Neural progenitor cell (in vitro differentiated cells): ENCODE measurements around the gene SRSF1. TPM values are rescaled to one million over a fixed set of nuclear protein-coding genes. Genes with fewer than 3 reads are reported as not detected.
A peak's percentile ranks its signal among the peaks of the same experiment; 100 is the strongest.

Experiments
- DNase-seq: peaks from one replicate; pipeline ENCODE4 v3.0.0-alpha.2; 2016; ENCODE audit warnings: low spot score
- H2AFZ ChIP-seq: fragments of 200-600 bp; sonication (generic); replicated peaks from 2 replicates; pipeline ENCODE4 v1.6.1; 2016; ENCODE audit warnings: antibody characterized with exemption
- H3F3A ChIP-seq: fragments of 200-600 bp; sonication (generic); 2 replicates; pipeline ENCODE4 v1.6.1; 2016; ENCODE audit warnings: antibody characterized with exemption, low read depth
- H3K27ac ChIP-seq: fragments of 200-600 bp; sonication (generic); 2 replicates; pipeline ENCODE4 v1.5.1; 2016; ENCODE audit warnings: mild to moderate bottlenecking
- H3K27me3 ChIP-seq: fragments of 200-600 bp; sonication (generic); 2 replicates; pipeline ENCODE4 v1.6.1; 2016; ENCODE audit warnings: mild to moderate bottlenecking, moderate library complexity
- H3K36me3 ChIP-seq: fragments of 200-600 bp; sonication (generic); 2 replicates; pipeline ENCODE4 v1.5.1; 2016
- H3K4me1 ChIP-seq: fragments of 200-600 bp; sonication (generic); 2 replicates; pipeline ENCODE4 v1.6.1; 2016; ENCODE audit warnings: mixed run types
- H3K4me2 ChIP-seq: fragments of 200-600 bp; sonication (generic); 2 replicates; pipeline ENCODE4 v1.6.1; 2016
- H3K4me3 ChIP-seq: fragments of 200-600 bp; sonication (generic); 2 replicates; pipeline ENCODE4 v1.5.1; 2016
- H3K79me2 ChIP-seq: fragments of 200-600 bp; sonication (generic); 2 replicates; pipeline ENCODE4 v1.6.1; 2016; ENCODE audit warnings: low read depth
- H3K9ac ChIP-seq: fragments of 200-600 bp; sonication (generic); 2 replicates; pipeline ENCODE4 v1.6.1; 2016
- H3K9me3 ChIP-seq: fragments of 200-600 bp; sonication (generic); 2 replicates; pipeline ENCODE4 v1.5.1; 2016; ENCODE audit warnings: low read depth
- H4K20me1 ChIP-seq: fragments of 200-600 bp; sonication (generic); 2 replicates; pipeline ENCODE4 v1.6.1; 2016; ENCODE audit warnings: low read depth
- H3K27ac Mint-ChIP-seq: 3 replicates; pipeline ENCODE4 v1.8.0; 2021; ENCODE audit warnings: mixed read lengths
- H3K27me3 Mint-ChIP-seq: 2 replicates; pipeline ENCODE4 v1.8.0; 2022; ENCODE audit warnings: low read depth, mild to moderate bottlenecking, inconsistent platforms, moderate library complexity, mixed read lengths; ENCODE audit not compliant: insufficient read depth
- H3K36me3 Mint-ChIP-seq: 3 replicates; pipeline ENCODE4 v1.8.0; 2021; ENCODE audit warnings: mixed read lengths
- H3K4me1 Mint-ChIP-seq: 3 replicates; pipeline ENCODE4 v1.8.0; 2021; ENCODE audit warnings: mixed read lengths
- H3K4me3 Mint-ChIP-seq: 3 replicates; pipeline ENCODE4 v1.8.0; 2021; ENCODE audit warnings: mild to moderate bottlenecking, moderate library complexity, mixed read lengths
- H3K9me3 Mint-ChIP-seq: 3 replicates; pipeline ENCODE4 v1.8.0; 2020; ENCODE audit warnings: mixed read lengths
- CTCF ChIP-seq: fragments of 200-600 bp; sonication (generic); IDR thresholded peaks from 2 replicates; pipeline ENCODE4 v1.5.1; 2017; ENCODE audit warnings: antibody characterized with exemption, mild to moderate bottlenecking
- EZH2 ChIP-seq: fragments of 200-600 bp; sonication (generic); IDR thresholded peaks from 2 replicates; pipeline ENCODE4 v1.6.1; 2017; ENCODE audit warnings: antibody characterized with exemption, mild to moderate bottlenecking, moderate library complexity
- EZH2phosphoT487 ChIP-seq: fragments of 200-600 bp; sonication (generic); IDR thresholded peaks from 2 replicates; pipeline ENCODE4 v1.6.1; 2017; ENCODE audit warnings: antibody characterized with exemption
- total RNA-seq: library from RNA; depleted of rRNA; stranded (reverse); fragments of >200 nt; gene quantifications from 2 replicates; pipeline ENCODE4 v1.2.3, GENCODE V29; 2015; ENCODE audit warnings: low replicate concordance

SRSF1 gene
- total RNA-seq, 1 donor from 2014 or later, result 556 TPM

GRCh38 chr17:57968456-57968855, 38.6 kb downstream of the SRSF1 start:
- Mint-ChIP-seq H3K4me1 (peaks cover 42% of the 10 kb centered on the region), H3K4me3 (no peak overlapping the region), H3K9me3 (no peaks in the 10 kb centered on the region), H3K36me3 (peaks cover 8% of the 10 kb centered on the region), H3K27ac (no peak overlapping the region), H3K27me3 (peaks cover 6% of the 10 kb centered on the region)
- Histone ChIP-seq H3K27ac (no peak overlapping the region), H3K4me3 (no peak overlapping the region), H3K79me2 (no peaks in the 10 kb centered on the region), H2AFZ (no peak overlapping the region), H3K4me1 (peaks cover 7% of the 10 kb centered on the region), H3K9me3 (no peaks in the 10 kb centered on the region), H3K9ac (no peak overlapping the region), H3K4me2 (no peak overlapping the region), H3F3A (peaks cover 35% of the 10 kb centered on the region), H3K36me3 (no peaks in the 10 kb centered on the region), H4K20me1 (peaks cover 16% of the 10 kb centered on the region), H3K27me3 (no peaks in the 10 kb centered on the region)
- no peak for TF ChIP-seq CTCF
- TF ChIP-seq EZH2, result no peak
- no peak for TF ChIP-seq EZH2phosphoT487
- no peak for DNase-seq

GRCh38 chr17:57966875-57967274, 40.2 kb downstream of the SRSF1 start:
- Histone ChIP-seq H4K20me1 (peaks cover 13% of the 10 kb centered on the region), H3K27ac (no peak overlapping the region), H3K4me2 (no peak overlapping the region), H3K79me2 (no peaks in the 10 kb centered on the region), H3K9me3 (no peaks in the 10 kb centered on the region), H3K36me3 (no peaks in the 10 kb centered on the region), H3K4me1 (peaks cover 7% of the 10 kb centered on the region), H2AFZ (no peak overlapping the region), H3K27me3 (no peaks in the 10 kb centered on the region), H3F3A (peaks cover 29% of the 10 kb centered on the region), H3K4me3 (no peak overlapping the region), H3K9ac (no peak overlapping the region)
- peak overlapping the region; percentile 9 for H3K27ac Mint-ChIP-seq
- peaks cover 9% of the 10 kb centered on the region for H3K27me3 Mint-ChIP-seq
- H3K36me3 Mint-ChIP-seq, result peaks cover 3% of the 10 kb centered on the region
- TF ChIP-seq EZH2phosphoT487 (no peak), CTCF (no peak), EZH2 (no peak)
- H3K4me1 Mint-ChIP-seq, result peaks cover 36% of the 10 kb centered on the region
- no peaks in the 10 kb centered on the region for H3K9me3 Mint-ChIP-seq
- no peak for DNase-seq
- no peak overlapping the region for H3K4me3 Mint-ChIP-seq

- Histone ChIP-seq H3K9ac (no peak overlapping the region), H3K27me3 (no peaks in the 10 kb centered on the region), H3K4me1 (peaks cover 7% of the 10 kb centered on the region), H2AFZ (no peak overlapping the region), H3F3A (peaks cover 23% of the 10 kb centered on the region), H4K20me1 (peaks cover 9% of the 10 kb centered on the region), H3K36me3 (no peaks in the 10 kb centered on the region), H3K4me2 (no peak overlapping the region), H3K4me3 (no peak overlapping the region), H3K9me3 (no peaks in the 10 kb centered on the region), H3K79me2 (no peaks in the 10 kb centered on the region), H3K27ac (no peak overlapping the region)
- Mint-ChIP-seq H3K27me3 (peaks cover 10% of the 10 kb centered on the region), H3K27ac (peak overlapping the region; percentile 28), H3K4me3 (no peak overlapping the region), H3K9me3 (no peaks in the 10 kb centered on the region), H3K4me1 (peaks cover 30% of the 10 kb centered on the region), H3K36me3 (peaks cover 3% of the 10 kb centered on the region)
- no peak for TF ChIP-seq EZH2phosphoT487
- TF ChIP-seq EZH2, result no peak
- no peak for TF ChIP-seq CTCF
- no peak for DNase-seq
Observed at GRCh38 chr17:57966246-57966645, 40.8 kb downstream of the SRSF1 start.
